HCT116 (cell line): Measurements from ENCODE around the gene MOB3B.

Experiments used
- CEBPB ChIP-seq: IDR thresholded peaks from 2 replicates; pipeline ENCODE4 v1.6.1; 2012; ENCODE audit warnings: low read depth
- CTCF ChIP-seq, 3 experiments: fragments of 200-600 bp in 1 of 3; sonication (generic) in 1 of 3; IDR thresholded peaks in 2 of 3; conservative IDR thresholded peaks in 1 of 3; 2 replicates each; pipeline ENCODE4 v1.5.1; 2012 to 2017; ENCODE audit warnings: low read depth in 2 of 3, low read length in 2 of 3, antibody characterized with exemption in 1 of 3, borderline replicate concordance in 1 of 3, control low read depth in 1 of 3, mild to moderate bottlenecking in 1 of 3, mixed read lengths in 1 of 3, mixed run types in 1 of 3, moderate library complexity in 1 of 3; ENCODE audit not compliant: insufficient read depth in 1 of 3
- ELF1 ChIP-seq: IDR thresholded peaks from 2 replicates; pipeline ENCODE4 v1.6.1; 2012; ENCODE audit warnings: low read depth, borderline replicate concordance
- EZH2 ChIP-seq: fragments of 200-600 bp; sonication (generic); IDR thresholded peaks from 2 replicates; pipeline ENCODE4 v1.6.1; 2017; ENCODE audit warnings: antibody characterized with exemption, mixed run types
- MAX ChIP-seq: IDR thresholded peaks from 2 replicates; pipeline ENCODE4 v1.6.1; 2012
- POLR2A ChIP-seq: IDR thresholded peaks from 2 replicates; pipeline ENCODE4 v1.7.0; 2011; ENCODE audit warnings: borderline replicate concordance; ENCODE audit not compliant: insufficient read depth, insufficient read length; ENCODE audit errors: extremely low read depth
- POLR2AphosphoS5 ChIP-seq: IDR thresholded peaks from 2 replicates; pipeline ENCODE4 v1.6.1; 2011; ENCODE audit warnings: mild to moderate bottlenecking, low read depth, low read length, moderate library complexity
- RAD21 ChIP-seq: IDR thresholded peaks from 2 replicates; pipeline ENCODE4 v1.6.1; 2012; ENCODE audit warnings: low read depth, mild to moderate bottlenecking
- REST ChIP-seq: IDR thresholded peaks from 2 replicates; pipeline ENCODE4 v1.6.1; 2012; ENCODE audit warnings: low read depth
- SP1 ChIP-seq: IDR thresholded peaks from 2 replicates; pipeline ENCODE4 v1.6.1; 2012; ENCODE audit warnings: low read depth
- YY1 ChIP-seq: IDR thresholded peaks from 2 replicates; pipeline ENCODE4 v1.6.1; 2011; ENCODE audit warnings: low read length, low read depth, moderate library complexity, mild to moderate bottlenecking; ENCODE audit not compliant: insufficient replicate concordance; ENCODE audit errors: extremely low read depth

GRCh38 chr9:27506981-27507380 lies 22.6 kb downstream of the MOB3B start:
- TF ChIP-seq CTCF (IDR thresholded peaks at IDR 0.05 in 2 of 3, conservative IDR thresholded peaks at IDR 0.05 in 1 of 3; ENCODE audit: borderline replicate concordance in 1 of 3, insufficient read depth in 1 of 3, low read depth in 2 of 3, low read length in 2 of 3) (no peak), EZH2 (no peak), REST (no peak), POLR2A (no peak), RAD21 (no peak), POLR2AphosphoS5 (no peak), MAX (no peak), ELF1 (no peak), CEBPB (no peak), YY1 (no peak), SP1 (no peak)
